ENCODE data around the gene SCARB1.

Gene SCARB1

DNA sequence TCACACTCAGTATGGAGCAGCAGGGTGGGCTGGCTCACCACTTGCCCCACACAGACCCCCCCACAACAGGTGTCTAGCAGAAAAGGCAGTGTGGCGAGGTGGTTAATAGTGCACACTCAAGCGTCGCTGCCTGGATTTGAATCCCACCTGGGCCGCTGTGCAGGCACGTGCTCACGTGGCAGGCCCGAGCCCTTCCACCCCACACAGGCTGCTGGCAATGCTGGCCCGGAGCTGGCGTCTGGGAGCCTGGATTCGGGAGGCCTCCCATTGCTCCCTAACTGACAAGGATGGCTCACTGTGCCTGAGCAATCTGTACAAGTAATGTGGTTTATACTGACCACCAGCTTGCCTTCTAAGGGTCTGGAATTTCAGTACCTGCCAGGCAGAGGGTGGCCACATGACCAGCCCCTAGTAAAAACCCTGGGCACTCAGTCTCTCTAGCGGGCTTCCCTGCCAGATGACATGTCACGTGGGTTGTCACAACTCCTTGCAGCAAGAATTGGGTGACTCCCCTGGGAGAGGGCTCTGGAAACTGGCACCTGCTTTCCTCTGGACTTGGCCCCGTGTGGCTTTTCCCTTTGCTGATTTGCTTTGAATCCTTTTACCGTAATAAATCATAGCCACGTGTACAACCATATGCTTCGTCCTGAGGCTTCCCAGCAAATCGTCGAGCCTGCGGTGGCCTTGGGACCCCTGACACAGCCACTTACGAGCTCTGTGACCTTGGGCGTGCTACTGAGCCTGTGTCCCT lies 72.8 kb downstream of the SCARB1 start:
- DNase-seq, result no peak

DNA sequence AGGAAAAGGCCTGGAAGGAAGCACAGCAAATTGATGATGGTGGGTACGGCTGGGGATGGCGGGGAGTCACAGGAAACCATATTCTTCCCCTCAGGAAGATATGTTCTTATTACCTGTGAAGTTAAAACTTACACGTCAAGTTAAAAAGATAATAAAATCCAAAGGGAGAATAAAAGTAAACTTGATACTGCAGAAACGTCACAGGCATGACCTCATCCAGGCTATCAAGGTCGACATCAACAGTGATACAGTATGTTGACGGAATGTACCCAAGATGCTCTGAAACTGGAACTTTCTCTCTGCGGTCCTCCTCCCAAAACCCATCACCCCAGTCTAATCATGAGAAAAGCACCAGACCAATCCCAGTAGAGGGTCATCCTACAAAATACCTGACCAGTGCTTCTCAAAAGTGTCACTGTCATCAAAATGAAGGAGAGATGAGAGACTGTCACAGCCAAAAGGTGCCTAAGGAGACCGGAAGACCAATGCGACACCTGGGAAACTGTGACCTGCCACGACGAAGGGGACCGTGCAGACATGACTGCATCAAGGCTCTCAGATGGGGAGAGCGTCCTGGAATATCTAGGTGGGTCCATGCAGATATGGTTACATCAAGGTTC lies 74.6 kb downstream of the SCARB1 start:
- no peak for DNase-seq

DNA sequence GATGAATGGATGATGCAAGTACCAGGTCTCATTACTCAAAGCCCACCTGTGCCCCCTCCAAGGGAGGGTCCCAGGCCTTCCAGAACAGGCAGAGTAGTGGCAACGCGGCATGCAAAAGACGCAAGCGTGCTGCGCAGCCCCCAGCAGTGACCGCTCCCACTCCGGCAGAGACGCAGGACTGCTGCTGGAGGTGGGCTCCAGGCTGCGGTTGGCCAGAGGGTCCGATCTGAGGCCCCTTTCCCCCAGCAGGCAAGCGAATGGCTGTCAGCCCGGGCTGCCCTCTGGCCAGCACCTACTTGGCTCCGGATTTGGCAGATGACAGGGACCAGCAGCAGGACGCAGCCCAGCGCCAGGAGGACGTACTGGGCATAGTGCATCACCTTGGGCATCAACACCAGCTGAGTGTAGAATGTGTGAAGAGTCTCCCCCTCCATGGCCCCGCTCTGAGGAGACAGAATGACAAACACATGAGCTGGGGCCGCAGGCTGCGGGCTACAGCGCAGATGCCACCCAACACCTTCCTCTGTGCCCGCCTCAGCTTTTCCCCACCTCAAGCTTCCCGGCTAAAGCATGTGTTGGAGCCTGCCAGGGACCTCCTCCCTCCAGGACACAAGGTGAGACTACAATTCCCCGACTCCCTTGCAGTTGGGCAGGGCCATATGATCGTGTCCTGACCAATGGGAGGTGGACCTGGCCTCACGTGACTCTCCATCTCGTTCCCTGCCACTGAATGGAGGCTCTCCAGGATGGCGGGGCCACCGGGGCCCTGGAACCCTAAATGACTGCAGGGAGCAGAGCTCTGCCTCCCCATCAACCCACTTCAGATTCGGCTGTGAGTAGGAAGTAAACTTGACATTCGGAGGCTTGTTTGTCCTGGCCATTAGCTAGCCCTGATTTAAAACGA lies 77.4 kb downstream of the SCARB1 start:
- DNase-seq, result no peak

DNA sequence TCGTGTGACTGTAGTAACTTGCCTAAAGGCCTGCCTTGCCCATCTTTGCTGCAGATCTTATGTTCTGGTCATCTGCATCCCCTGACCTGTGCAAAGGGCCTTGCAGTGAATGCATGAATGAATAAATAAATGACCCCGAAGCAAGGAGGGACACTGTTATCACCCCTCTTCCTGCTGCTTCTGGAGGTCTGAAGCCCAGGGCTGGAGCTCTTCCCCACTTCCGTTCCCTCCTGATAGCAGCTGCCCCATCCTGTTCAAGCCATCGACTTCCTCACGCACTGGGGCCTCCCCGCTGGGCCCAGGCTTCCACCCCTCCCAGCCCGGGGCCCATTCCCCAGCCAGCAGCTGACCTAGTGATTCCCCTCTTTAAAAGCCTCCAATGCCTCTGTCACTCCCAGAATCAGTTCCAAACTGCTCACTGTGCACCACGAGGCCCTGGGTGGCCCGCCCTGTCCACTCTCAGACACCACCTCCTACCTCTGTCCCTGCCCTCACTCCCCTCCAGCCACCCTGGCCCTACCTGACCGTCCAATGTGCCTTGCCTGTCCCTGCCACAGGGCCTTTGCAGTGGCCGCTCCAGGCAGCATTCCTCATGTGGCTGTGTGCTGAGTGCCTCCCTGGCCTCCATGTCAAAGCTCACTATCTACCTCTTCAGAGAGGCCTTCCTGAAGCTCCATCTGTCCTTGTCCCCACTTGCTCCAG lies 78.6 kb downstream of the SCARB1 start:
- no peak for DNase-seq

DNA sequence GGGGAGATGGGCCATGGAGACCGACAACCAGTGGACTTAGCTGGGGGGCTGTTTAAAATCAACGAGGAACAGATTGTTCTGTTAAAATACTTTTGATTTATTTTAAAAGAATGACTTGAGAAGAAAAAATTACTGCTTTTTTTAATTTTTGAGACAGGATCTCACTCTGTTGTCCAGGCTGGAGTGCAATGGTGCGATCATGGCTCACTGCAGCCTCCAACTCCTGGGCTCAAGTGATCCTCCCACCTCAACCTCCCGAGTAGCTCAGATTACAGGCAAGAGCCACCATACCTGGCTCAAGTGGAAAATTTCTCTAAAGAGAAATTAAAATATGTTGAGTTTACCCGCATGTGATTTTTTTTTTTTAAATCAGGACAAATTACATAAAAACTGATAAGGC lies 80.6 kb downstream of the SCARB1 start:
- DNase-seq, result no peak

DNA sequence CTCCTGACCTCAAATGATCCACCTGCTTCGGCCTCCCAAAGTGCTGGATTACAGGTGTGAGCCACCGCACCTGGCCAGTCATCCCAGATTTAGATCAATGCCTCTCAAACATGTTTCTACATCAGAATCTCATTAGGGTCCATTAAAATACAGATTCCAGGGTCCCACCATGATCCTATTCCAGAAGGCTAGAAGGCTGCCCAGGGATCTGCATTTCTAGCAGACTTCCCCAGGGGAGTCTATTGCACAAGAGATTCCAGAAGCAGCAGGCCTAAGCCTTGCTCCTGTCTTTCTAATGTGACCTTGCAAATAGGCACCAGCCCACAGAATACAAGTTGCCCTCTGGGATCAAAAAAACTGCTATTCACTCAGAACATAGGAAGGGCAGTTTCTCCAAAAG lies 81.5 kb downstream of the SCARB1 start:
- DNase-seq, result no peak

DNA sequence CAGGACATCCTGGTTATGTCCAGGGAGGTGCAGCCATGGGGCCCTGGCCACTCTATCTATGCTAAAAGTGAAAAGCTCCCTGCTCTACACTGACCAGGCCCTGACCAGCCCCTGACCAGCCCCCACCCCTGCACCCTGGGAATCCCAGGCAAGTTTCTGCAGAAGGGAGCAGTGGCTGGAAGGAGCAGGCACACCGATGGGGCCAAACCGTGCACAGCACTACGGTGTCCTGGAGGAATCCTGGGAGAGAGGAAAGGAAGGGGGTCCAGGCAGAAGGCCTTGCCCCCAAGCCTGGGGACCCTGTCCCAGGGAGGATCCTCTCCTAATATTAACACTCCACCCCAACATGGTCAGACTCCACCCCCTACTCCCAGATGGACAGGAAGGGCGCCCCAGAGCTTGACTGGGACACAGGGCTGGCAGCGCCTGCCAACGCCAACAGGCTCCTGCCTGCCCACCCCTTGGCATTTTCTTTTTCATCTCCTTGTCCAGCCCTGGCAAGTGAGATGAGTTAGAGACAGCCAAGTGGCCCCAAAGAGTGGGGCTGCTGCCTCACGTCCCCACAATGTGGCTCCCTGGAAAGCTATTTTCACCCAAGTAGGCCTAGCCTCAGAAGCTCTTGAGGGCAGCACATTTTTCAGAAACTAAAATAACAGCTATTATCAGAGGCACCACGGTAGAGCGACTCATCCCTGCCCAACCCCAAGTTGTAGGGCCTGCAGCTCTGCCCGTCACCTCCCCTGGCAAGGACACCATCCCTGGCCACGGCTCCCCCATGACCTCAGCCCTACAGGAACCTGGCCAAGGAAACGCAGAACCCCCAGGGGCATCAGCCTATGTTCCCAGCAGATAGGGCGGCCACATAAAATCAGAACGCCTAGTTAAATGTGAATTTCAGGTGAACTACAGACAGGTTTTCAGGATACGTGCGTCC lies 82.6 kb downstream of the SCARB1 start:
- DNase-seq, result no peak

DNA sequence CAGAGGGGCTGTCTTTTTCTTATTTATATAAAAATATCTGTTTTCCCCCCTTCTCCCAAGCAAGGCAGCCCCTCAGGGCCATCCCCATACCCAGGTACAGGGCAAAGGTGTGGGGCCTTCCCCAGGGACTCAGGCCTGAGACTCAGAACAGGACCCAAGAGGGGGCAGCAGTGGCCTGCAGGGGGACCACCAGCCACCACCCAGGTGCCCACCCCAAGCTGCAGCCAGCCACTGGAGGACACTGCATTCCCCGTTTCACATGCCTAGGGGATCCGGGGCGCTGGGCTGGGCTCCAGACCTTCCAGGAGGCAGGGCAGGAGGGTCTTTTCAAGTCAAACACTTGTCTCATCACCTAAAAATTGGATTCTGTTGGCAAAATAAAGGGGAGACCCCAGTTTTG lies 83.3 kb downstream of the SCARB1 start:
- no peak for DNase-seq

DNA sequence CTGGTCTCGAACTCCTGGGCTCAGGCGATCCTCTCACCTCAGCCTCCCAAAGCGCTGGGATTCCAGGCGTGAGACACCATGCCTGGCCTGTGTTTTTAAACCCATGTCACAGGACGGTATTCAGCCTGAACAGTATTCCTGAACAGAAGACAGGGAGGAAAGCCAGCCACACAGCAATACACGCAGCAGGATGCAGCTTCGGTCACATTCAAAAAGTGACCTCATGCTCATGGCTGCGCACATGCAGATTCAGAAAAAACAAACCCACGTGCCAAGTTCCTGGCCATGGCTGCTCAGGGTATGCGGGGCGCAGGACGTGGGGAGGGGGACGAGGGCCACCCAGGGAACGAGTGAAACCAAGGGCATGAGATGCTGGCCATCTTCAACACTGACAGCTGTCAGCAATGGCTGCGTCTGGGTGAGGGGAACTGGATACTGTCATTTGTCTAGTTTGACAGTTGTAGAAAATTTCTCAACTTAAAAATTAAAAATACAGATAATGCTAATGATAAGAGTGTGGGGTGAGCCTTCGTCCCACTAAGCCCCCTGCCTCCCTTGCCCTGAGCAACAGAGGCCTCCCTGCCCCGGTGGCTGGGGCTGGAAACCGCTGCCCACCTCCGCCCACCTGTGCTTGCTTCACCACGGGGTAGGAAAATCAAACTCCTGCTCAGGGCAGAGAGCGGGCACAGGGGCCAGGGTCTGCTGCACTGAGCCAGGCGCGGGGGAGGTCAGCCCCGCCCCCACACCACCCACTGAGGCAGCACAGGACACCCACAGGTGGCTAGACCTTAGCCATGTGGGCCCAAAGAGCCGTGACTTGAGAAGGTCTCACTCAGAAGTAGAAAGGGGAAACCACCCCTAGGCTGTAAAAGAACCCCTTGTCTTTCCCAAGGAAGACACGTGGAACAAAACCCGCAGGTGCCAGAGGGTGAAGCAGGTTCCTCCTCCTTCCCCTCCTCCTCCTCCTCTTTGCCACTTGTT lies 84.2 kb downstream of the SCARB1 start:
- no peak for DNase-seq

DNA sequence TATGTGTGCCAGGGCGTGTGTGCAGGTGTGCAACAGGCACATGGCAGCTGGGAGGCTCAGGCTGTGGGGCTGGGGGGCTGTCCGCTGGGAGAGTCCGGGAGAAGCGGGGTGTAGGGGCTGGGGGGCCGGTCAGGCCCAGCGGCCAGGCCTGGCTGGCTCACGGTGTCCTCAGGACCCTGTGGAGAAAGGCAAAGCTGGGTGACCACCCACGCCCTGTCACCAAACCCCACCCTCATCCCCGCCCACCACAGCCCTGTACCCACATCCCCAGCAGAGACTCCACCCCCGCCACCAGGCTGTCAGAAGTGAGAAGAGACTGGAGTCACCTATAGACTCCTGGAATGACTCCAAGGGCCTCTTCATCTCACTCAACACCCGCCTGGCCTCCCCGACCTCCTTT lies 85.3 kb downstream of the SCARB1 start:
- DNase-seq, result no peak

DNA sequence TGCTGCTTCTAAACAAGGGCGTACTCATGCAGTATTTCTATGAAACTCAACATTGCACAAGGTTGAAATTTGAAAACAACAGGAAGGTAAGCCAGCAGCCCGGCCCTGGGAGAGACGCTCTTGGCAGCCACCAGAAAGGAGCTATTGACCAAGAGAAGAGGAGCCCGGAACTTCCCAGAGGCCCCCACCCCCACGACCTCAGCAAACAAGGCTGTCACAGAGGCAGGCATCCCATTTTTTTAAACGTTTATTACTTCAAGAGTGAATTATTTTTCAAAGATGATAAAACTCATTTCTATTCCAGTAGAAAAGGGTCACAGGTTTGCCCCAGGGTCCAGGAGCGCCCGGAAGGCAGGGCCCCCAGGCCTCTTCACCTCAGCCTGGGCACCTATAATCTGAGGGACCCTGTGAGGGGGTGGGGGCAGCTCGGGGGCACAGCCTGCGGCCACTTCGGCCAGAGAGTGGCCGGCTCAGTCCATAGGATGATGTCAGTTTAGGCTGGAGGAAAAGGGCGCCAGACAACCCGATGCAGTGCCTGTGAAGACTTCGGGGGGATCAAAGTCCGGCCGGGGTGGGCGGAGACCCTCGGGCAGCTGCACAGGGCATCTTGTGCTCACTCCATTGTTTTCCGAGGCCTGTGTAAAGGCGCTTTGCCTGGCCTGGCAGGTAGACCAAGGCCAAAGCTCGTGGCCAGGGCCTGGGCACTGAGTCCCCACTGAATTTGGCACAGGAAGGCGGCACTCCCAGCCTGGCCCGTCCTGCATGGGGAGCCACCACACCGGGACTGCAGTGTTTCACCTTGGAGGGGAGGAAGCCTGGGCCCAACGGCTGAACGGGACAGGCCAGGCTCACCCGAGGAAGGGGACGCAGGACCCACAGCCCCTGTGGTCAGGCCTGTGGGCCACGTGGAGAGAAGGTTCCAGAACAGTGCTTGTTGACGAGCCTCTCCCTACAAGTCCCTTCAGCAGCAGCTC lies 86.0 kb downstream of the SCARB1 start:
- no peak for DNase-seq

DNA sequence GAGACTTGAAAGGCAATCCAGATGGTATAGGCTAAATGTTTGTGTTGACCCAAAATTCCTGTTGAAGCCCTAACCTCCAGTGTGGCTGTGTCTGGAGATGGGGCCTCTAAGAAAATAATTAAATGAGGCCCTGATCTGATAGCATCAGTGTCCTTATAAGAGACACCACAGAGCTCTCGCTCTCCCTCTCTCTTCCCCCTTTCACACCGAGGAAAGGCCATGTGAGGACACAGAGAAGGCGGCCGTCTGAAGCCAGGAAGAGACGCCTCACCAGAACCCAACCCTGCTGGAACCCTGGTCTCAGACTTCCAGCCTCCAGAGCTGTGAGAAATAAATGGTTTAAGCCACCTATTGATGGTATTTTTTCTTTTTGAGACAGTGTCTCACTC lies 87.5 kb downstream of the SCARB1 start:
- DNase-seq, result no peak

DNA sequence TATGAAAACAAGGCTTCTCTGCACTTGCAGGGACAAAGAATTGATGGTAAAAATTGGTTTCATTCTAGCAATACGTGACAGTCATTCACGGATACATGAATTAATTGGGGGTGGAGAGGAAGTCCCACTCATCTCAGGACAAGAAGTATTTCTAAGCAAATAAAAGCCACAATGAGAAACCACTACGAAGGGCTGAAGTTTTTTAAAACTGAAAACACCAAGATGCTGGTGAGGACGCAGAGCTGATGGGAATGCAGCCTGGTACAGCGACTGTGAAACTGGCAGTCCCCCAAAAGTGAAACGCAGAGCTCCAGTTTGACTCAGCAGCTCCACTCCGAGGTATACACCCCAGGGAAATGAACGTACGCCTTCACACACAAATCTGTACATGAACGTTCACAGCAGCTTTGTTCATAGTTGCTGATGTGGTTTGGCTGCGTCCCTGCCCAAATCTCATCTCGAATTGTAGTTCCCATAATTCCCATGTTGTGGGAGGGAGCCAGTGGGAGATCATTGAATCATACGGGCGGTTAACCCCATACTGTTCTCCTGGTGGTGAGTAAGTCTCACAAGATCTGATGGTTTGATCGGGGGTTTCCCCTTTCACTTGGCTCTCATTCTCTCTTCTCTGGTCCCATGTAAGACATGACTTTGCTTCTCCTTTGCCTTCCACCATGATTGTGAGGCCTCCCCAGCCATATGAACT lies 89.0 kb downstream of the SCARB1 start:
- no peak for DNase-seq

DNA sequence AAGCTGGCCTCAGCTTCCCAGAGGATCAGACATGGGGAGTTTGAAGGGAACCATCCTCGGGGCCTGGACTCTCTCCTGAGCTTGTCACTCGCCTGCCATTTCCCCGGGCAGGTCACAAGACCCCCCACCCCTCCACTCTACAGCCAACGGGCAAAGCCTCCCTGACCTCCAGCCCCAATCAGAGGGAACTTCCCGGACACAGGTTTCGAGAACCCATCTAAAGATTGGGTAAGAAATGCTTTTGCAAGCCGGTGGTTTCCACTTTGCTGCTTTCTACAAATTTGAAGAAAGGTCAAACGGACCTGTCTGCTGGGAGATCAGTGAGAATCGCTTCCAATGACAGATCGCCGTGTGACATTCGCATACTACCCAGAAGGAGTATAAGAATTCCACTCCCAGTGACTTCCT lies 89.6 kb downstream of the SCARB1 start:
- no peak for DNase-seq

DNA sequence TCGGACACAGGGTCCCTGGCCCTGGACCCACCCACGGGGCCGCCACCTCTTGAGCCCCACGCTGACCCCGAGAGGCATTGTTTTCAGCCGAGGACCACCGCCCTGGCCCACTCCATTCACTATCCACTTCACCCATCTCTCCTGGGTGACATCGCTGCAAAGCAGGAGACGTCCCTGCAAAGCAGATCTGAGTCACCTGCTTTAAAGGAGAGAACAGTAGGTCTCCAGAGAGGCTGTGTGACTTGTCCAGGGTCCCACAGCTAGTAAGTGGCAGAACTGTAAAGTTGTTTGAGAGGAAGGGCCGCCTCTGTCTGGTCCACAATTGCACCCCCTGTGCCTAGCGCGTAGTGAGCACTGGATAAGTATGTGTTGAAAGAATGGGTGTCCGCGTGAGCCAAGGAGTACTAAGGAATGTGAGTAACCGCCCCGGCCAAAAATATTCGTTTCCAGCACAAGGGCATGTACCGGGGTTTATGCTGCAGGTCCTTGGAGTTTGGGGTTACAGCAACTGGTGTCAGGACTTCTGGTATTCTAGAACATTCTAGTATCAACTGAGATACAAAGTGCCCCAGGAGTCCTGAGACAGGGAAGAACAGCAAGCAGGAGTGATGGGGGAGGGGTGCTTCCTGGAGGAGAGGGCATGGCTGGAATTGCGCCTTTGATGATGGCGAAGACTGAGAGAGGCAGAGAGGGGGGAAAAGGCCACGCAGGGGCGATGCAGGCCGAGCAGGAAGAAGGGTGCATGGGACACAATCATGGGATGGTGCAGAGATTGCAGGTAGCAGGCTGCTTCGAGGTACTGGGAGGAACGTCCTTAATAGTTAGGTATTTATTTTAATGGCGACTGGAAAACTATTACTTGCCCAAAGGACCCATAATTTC lies 91.1 kb downstream of the SCARB1 start:
- no peak for DNase-seq

DNA sequence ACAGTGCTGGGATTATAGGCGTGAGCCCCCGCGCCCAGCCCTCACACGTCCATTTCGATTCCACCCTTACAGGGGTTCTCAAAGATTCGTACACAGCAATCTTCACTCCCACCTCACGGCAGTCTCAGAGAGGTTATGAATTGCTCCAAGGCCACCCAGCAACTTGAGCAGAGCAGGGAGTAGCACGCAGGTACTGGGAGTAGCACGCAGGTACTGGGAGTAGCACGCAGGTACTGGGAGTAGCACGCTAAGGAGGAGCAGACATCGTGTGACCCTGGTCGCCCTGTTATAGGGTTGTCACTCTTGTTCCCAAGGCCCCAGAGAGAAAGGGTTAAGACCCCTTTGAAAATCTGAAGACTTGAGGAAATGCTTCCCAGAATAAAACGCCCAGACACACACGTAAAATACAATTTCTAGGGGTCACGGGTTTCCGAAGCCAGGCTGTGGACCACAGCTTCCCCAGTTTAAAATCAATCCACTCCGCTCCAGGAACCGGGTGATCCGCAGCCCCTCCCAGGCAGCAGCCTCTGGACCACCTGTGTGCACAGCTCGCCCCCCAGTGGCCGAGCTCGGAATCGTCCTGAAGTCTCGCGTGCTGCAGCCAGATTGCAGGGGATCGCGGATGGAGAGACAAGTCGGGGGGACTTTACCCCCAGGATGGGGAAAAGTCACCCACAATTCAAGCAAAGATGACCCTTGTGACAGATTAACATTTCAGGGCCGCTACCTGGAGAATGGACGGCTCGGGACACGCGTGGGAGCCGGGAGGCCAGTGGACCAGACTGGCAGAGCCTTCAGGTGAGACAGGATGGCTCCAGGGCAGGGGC lies 92.0 kb downstream of the SCARB1 start:
- DNase-seq, result peak; percentile 80

DNA sequence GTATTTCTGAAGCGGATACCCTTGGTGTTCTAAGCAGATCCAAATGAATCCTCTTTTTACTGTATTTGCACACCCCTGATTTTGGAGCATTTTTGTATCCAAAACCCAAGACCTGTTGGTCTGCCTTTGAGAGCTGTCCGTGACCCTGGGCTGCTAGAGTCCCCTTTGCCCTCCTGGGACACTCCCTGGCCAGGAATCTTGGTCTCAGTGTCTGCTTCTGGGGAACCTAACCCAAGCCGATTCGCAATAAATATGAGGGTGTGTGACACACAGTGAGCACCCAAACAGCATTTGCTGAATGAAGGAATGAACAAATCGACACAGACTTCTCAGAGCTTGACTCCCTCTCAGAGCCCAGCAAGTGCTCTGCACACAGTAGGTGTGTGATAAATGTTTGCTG lies 92.9 kb downstream of the SCARB1 start:
- DNase-seq, result no peak

Data from T-helper 9 cell (primary cell).